Right atrium auricular region (tissue), 2 donors: ENCODE data around the gene KCNIP1. TPM values are rescaled to one million over a fixed set of nuclear protein-coding genes. Genes with fewer than 3 reads are reported as not detected.

Experiments
- DNase-seq: peaks from one replicate; pipeline ENCODE4 v3.0.0-alpha.2; 2019; ENCODE audit warnings: low spot score
- H3K27ac ChIP-seq, 2 donors: fragments of 200-600 bp; sonication (generic); 1 replicate in 1 of 2; 2 replicates in 1 of 2; pipeline ENCODE4 v1.5.1; 2016 to 2019
- H3K27me3 ChIP-seq, 2 donors: fragments of 200-600 bp; sonication (generic); one replicate each; pipeline versions ENCODE4 v1.5.1 to v1.6.0; 2017 to 2019
- H3K36me3 ChIP-seq: fragments of 200-600 bp; sonication (generic); one replicate; pipeline ENCODE4 v1.5.1; 2016
- H3K4me1 ChIP-seq, 2 donors: fragments of 200-600 bp; sonication (generic); one replicate each; pipeline versions ENCODE4 v1.5.1 to v1.6.0; 2017 to 2019
- H3K4me3 ChIP-seq, 2 donors: fragments of 200-600 bp; sonication (generic); 1 replicate in 1 of 2; 2 replicates in 1 of 2; pipeline ENCODE4 v1.5.1; 2017 to 2019; ENCODE audit warnings: mild to moderate bottlenecking in 1 of 2, moderate library complexity in 1 of 2
- H3K9me3 ChIP-seq, 2 donors: fragments of 200-600 bp; sonication (generic); one replicate each; pipeline ENCODE4 v1.5.1; 2019
- total RNA-seq, 2 donors: library from RNA; depleted of rRNA; stranded (reverse); fragments of >200 nt; gene quantifications; one replicate each; pipeline ENCODE4 v1.1.0, GENCODE V29; 2016
- TF ChIP-seq, protein P1 (sequence below), 2 donors: fragments of 200-600 bp; sonication (generic); IDR thresholded peaks; one replicate each; pipeline ENCODE4 v1.5.1; 2019; ENCODE audit warnings: antibody characterized with exemption in 2 of 2

Gene KCNIP1
- total RNA-seq, 2 donors from 2014 or later = not detected

DNA sequence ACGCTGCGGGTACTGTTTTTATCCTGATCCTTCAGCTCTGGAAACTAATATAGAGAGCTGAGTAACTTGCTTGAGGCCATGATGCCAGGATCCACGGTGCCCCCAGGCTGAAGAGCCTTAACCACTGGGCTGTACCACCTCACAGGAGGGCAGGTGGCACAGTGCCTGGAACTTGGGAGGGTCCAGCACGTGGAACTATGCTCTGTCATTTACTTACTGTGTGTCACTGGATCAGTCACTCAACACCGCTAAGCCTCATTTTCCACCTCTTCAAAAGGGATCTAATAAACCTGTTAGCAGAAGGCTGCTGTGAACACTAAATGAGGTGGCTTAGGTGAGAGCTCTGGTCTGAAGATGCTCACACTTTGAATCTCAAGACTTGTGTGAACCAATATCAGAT lies 29.6 kb downstream of the KCNIP1 start:
- no peaks in the 10 kb centered on the region for H3K36me3 ChIP-seq
- H3K4me1 ChIP-seq = no peaks in the 10 kb centered on the region
- no peaks in the 10 kb centered on the region for H3K27me3 ChIP-seq
- TF ChIP-seq, protein P1, sequence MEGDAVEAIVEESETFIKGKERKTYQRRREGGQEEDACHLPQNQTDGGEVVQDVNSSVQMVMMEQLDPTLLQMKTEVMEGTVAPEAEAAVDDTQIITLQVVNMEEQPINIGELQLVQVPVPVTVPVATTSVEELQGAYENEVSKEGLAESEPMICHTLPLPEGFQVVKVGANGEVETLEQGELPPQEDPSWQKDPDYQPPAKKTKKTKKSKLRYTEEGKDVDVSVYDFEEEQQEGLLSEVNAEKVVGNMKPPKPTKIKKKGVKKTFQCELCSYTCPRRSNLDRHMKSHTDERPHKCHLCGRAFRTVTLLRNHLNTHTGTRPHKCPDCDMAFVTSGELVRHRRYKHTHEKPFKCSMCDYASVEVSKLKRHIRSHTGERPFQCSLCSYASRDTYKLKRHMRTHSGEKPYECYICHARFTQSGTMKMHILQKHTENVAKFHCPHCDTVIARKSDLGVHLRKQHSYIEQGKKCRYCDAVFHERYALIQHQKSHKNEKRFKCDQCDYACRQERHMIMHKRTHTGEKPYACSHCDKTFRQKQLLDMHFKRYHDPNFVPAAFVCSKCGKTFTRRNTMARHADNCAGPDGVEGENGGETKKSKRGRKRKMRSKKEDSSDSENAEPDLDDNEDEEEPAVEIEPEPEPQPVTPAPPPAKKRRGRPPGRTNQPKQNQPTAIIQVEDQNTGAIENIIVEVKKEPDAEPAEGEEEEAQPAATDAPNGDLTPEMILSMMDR (IDR thresholded peaks at IDR 0.05) = no peak
- DNase-seq = no peak
- H3K27ac ChIP-seq = no peak overlapping the region
- H3K9me3 ChIP-seq = no peaks in the 10 kb centered on the region
- no peak overlapping the region for H3K4me3 ChIP-seq

DNA sequence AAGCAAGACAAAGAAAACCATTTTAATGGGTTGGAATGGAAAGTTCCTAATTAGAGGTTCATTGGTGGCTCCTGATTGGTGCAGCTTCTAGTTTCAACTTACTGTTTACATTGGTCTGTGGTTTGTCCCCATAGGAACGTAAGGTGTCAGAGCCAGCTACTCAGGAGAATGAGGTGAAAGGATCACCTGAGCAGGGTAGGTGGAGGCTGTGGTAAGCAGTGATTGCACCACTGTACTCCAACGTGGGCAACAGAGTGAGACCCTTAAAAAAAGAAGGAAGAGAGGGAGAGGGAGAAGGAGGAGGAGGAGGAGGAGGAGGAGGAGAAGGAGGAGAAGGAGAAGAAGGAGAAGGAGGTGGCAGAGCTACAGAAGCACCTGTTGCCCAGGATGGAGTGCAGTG lies 30.4 kb downstream of the KCNIP1 start:
- H3K4me1 ChIP-seq = no peaks in the 10 kb centered on the region
- DNase-seq = no peak
- H3K36me3 ChIP-seq = no peaks in the 10 kb centered on the region
- H3K4me3 ChIP-seq = no peak overlapping the region
- H3K27me3 ChIP-seq = no peaks in the 10 kb centered on the region
- H3K27ac ChIP-seq = no peak overlapping the region
- TF ChIP-seq, protein P1 (IDR thresholded peaks at IDR 0.05) = no peak
- H3K9me3 ChIP-seq = no peaks in the 10 kb centered on the region

DNA sequence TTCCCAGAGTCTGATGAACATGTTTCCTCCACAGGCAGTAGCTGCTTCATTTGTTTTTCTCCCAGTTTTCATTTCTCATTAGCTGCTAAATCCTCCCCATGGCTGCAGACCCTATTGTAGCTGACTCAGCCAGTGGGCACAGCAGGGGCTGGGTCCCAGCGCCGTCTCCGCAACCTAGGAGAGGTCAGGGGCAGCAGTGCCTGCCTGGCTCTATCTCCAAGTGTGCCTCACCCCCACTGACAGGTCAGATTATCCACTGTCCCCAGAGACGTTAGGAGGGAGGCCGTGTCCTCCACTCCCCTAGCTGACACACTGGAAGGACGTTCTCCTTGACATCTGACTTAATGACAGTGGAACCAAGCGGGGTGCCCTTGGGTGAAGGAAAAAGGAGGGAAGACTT lies 31.1 kb downstream of the KCNIP1 start:
- Histone ChIP-seq H3K27me3 (no peaks in the 10 kb centered on the region), H3K36me3 (no peaks in the 10 kb centered on the region), H3K27ac (no peak overlapping the region), H3K9me3 (no peaks in the 10 kb centered on the region), H3K4me3 (no peak overlapping the region), H3K4me1 (no peaks in the 10 kb centered on the region)
- TF ChIP-seq, protein P1 (IDR thresholded peaks at IDR 0.05) = no peak
- no peak for DNase-seq

DNA sequence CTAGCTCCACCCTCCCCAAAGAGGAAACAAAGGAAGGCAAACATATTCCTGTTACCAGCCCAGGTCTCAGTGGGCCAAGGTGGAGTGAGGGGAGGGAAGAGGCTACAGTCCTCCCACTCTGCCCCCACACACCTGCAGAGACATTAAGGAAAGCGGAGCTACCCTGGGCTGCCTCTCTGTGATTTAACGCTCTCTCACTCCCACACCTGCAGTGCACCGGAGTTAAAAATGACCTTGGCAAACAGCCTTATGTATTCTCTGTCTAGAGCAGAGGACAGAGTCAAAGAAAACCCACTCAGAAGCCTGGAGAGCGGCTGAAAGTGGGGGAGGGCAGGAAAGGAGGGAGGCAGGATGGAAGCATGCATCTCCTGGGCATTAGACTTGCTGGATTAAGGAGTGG lies 32.7 kb downstream of the KCNIP1 start:
- Histone ChIP-seq H3K9me3 (no peaks in the 10 kb centered on the region), H3K4me1 (no peaks in the 10 kb centered on the region), H3K4me3 (no peak overlapping the region), H3K27ac (no peak overlapping the region), H3K27me3 (no peaks in the 10 kb centered on the region), H3K36me3 (no peaks in the 10 kb centered on the region)
- no peak for DNase-seq
- TF ChIP-seq, protein P1 (IDR thresholded peaks at IDR 0.05) = no peak

DNA sequence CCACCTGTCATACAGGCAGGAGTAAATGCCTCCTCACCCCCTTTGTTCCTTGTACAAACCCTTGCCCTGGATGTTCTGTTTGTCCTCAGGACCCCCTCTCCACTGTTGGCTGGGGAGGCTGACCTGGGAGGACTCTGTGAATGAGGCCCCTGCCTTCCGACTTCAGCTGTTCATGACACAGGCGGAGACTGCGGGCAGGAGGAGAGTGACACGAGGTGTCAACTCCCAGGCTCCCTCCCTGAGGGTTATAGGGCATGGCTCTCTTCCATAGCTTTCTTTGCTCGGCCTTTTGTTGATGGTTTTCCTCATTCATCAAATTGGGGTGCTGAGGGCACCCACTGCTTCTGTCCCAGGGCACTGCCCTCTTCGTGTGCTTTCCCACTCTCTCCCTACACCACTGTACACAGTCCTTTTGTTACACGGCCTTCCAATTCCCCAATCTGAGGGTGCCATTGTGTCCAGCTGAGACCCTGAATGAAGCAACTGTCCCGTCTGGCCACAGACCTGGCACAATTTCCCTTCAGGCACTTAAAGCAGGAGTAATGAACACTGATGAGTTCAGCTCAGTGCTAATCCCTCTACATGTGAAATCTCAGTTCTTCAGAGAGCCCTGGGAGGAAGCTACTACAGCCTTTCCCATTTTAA lies 33.8 kb downstream of the KCNIP1 start:
- TF ChIP-seq, protein P1 (IDR thresholded peaks at IDR 0.05) = no peak
- H3K4me3 ChIP-seq = no peak overlapping the region
- DNase-seq = no peak
- H3K4me1 ChIP-seq = no peaks in the 10 kb centered on the region
- H3K27me3 ChIP-seq = no peaks in the 10 kb centered on the region
- no peaks in the 10 kb centered on the region for H3K36me3 ChIP-seq
- no peak overlapping the region for H3K27ac ChIP-seq
- no peaks in the 10 kb centered on the region for H3K9me3 ChIP-seq

DNA sequence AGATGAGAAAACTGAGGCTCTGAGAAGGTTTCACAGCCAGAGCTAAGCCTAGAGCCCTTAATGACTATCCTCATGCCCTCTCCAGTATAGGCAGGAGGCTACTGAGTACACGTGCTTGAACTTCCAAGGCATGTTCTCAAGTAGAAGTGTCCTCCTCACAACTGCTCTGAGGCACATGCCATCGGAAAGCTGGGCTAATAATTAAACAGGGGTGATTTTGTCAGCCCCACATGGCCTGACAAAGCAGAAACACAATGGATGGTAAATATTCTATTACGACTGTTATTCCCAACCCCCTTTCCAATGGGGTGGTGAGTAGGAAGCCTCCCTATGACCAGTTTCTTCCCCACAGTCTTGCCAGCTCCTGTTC lies 34.3 kb downstream of the KCNIP1 start:
- Histone ChIP-seq H3K4me1 (no peaks in the 10 kb centered on the region), H3K9me3 (no peaks in the 10 kb centered on the region)

More for the DNA sequence above, 34.3 kb downstream of the KCNIP1 start:
- no peak overlapping the region for H3K4me3 ChIP-seq
- DNase-seq = no peak
- H3K27me3 ChIP-seq = no peaks in the 10 kb centered on the region
- H3K36me3 ChIP-seq = no peaks in the 10 kb centered on the region
- TF ChIP-seq, protein P1 (IDR thresholded peaks at IDR 0.05) = no peak
- H3K27ac ChIP-seq = no peak overlapping the region
